ENCODE data around the gene RAPGEF2. TPM values are rescaled to one million over a fixed set of nuclear protein-coding genes. Genes with fewer than 3 reads are reported as not detected.

The RAPGEF2 gene, protein sequence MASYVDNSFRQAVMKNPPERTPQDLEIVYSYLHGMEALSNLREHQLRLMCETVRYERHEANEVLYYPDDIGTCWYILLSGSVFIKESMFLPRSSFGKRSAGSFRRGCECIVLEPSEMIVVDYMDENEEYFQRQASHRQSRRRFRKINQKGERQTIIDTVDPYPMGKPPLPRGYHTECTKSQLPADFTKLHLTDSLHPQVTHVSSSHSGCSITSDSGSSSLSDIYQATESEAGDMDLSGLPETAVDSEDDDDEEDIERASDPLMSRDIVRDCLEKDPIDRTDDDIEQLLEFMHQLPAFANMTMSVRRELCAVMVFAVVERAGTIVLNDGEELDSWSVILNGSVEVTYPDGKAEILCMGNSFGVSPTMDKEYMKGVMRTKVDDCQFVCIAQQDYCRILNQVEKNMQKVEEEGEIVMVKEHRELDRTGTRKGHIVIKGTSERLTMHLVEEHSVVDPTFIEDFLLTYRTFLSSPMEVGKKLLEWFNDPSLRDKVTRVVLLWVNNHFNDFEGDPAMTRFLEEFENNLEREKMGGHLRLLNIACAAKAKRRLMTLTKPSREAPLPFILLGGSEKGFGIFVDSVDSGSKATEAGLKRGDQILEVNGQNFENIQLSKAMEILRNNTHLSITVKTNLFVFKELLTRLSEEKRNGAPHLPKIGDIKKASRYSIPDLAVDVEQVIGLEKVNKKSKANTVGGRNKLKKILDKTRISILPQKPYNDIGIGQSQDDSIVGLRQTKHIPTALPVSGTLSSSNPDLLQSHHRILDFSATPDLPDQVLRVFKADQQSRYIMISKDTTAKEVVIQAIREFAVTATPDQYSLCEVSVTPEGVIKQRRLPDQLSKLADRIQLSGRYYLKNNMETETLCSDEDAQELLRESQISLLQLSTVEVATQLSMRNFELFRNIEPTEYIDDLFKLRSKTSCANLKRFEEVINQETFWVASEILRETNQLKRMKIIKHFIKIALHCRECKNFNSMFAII (N-terminal part only)
- 10 to 100 TPM; 14.1 to 30.5 (median 21.4) TPM for total RNA-seq

DNA sequence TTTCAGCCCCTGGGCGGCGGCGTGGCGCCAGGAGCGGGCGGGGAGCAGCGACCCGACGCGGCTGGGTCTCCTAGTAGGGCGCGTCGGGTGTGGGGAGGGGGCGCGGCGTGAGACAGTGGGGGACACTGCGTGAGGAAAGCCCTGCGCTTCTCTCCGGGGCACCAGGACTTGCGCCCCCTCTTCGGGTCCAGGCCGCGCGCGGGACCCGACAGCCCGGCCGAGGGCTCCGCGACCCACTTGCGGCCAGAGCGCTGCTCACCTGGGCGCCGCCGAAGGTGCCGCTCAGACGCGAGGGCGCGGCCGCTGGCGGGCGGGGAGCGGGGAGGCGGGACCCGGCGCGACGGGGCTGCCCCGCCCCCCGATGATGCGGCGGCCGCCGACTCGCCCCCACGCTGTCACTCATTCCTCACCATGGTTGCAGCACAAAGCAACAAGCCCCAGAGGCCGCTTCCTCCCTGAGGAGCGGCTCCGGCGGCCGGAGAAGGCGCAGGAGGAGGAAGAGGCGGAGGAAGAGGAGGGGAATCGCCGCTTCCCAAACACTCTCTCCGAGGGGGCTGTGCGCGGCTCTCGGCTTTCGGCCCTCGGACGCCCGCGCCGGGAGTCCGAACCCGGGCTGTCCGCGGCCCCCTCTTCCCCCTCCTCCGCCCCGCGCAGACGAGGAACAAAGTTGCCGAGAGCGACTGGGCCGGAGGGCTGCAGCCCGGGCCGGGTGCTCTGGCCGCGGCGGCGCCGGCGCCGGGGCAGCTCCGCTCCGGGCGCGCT lies at the start of gene RAPGEF2:
Gene RAPGEF2, plus strand, starts transcription at position 458 of the 762 bp plus-strand sequence. CDS start 1,084 bp downstream, outside the sequence.
- Histone ChIP-seq H3K4me1 (peaks cover 13 to 43% (median 23%) of the 10 kb centered on the region in 3 donors), H3K4me3 (peak within 1 kb of the TSS; percentile 87 to 99 (median 92)), H3K27me3 (no peaks in the 10 kb centered on the region), H3K27ac (peak within 1 kb of the TSS; percentile 95 to 97 (median 96)), H3K9me3 (no peaks in the 10 kb centered on the region), H3K36me3 (no peaks in the 10 kb centered on the region)
- DNase-seq = peak; percentile 53
- TF ChIP-seq POLR2A (IDR thresholded peaks at IDR 0.05) = peak in 3 of 4 donors; percentile 90 to 96 (median 94)
- TF ChIP-seq, protein P1, sequence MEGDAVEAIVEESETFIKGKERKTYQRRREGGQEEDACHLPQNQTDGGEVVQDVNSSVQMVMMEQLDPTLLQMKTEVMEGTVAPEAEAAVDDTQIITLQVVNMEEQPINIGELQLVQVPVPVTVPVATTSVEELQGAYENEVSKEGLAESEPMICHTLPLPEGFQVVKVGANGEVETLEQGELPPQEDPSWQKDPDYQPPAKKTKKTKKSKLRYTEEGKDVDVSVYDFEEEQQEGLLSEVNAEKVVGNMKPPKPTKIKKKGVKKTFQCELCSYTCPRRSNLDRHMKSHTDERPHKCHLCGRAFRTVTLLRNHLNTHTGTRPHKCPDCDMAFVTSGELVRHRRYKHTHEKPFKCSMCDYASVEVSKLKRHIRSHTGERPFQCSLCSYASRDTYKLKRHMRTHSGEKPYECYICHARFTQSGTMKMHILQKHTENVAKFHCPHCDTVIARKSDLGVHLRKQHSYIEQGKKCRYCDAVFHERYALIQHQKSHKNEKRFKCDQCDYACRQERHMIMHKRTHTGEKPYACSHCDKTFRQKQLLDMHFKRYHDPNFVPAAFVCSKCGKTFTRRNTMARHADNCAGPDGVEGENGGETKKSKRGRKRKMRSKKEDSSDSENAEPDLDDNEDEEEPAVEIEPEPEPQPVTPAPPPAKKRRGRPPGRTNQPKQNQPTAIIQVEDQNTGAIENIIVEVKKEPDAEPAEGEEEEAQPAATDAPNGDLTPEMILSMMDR (IDR thresholded peaks at IDR 0.05) = peak in 1 of 6 experiments; percentile 7
- intact Hi-C loops (cut with DNase I) = no loop called here
- 0% methylated on average over 3 of the region's 100 CpGs; no CpG with 5 or more reads in 1 of the 2 donors for WGBS, 2 donors

GRCh38 chr4:159055833-159056232 lies 47.0 kb upstream of the RAPGEF2 start:
- H3K4me1 ChIP-seq = no peaks in the 10 kb centered on the region
- no peaks in the 10 kb centered on the region for H3K36me3 ChIP-seq

GRCh38 chr4:159060161-159060560 lies 42.7 kb upstream of the RAPGEF2 start:
- DNase-seq = no peak
- no peaks in the 10 kb centered on the region for H3K27me3 ChIP-seq

More at GRCh38 chr4:159055833-159056232, 47.0 kb upstream of the RAPGEF2 start:
- Histone ChIP-seq H3K27me3 (no peaks in the 10 kb centered on the region), H3K9me3 (no peaks in the 10 kb centered on the region), H3K4me3 (no peak overlapping the region), H3K27ac (no peak overlapping the region)
- no peak for TF ChIP-seq POLR2A (IDR thresholded peaks at IDR 0.05)
- TF ChIP-seq, protein P1 (IDR thresholded peaks at IDR 0.05) = no peak
- intact Hi-C loops (cut with DNase I) = no loop called here
- DNase-seq = no peak
- WGBS, 2 donors = 72 to 85% methylated on average over 2 of the region's 2 CpGs

DNA sequence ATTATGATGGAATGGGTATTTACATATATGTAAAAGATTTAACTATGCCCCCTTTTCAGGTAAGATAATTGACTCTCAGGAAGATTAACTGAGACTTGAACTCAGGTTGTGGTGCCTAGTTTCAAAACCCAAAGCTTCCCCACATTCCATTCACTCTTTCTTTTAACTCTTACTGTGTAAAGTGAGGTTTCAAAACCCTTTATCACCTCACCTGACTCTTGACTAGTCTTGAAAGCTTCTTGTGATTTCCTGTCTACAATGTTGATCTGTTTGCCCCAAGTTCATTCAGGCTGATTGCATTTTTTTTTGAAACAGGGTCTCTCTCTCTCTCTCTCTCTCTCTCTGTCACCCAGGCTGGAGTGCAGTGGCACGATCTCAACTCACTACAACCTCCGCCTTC lies 40.5 kb upstream of the RAPGEF2 start:
- TF ChIP-seq POLR2A (IDR thresholded peaks at IDR 0.05) = no peak
- TF ChIP-seq, protein P1 (IDR thresholded peaks at IDR 0.05) = no peak
- no peak overlapping the region for H3K27ac ChIP-seq
- intact Hi-C loops (cut with DNase I) = no loop called here
- no peaks in the 10 kb centered on the region for H3K36me3 ChIP-seq
- H3K4me3 ChIP-seq = no peak overlapping the region
- H3K27me3 ChIP-seq = no peaks in the 10 kb centered on the region
- no peaks in the 10 kb centered on the region for H3K4me1 ChIP-seq
- 50 to 82% methylated on average over 2 of the region's 2 CpGs for WGBS, 2 donors
- DNase-seq = no peak
- no peaks in the 10 kb centered on the region for H3K9me3 ChIP-seq

More at GRCh38 chr4:159060161-159060560, 42.7 kb upstream of the RAPGEF2 start:
- Histone ChIP-seq H3K36me3 (no peaks in the 10 kb centered on the region), H3K27ac (no peak overlapping the region), H3K4me3 (no peak overlapping the region), H3K9me3 (no peaks in the 10 kb centered on the region), H3K4me1 (no peaks in the 10 kb centered on the region)
- WGBS, 2 donors = 71 to 76% methylated on average over 3 of the region's 3 CpGs
- no peak for TF ChIP-seq POLR2A (IDR thresholded peaks at IDR 0.05)
- TF ChIP-seq, protein P1 (IDR thresholded peaks at IDR 0.05) = no peak
- intact Hi-C loops (cut with DNase I) = no loop called here
